NT2/D1 (cell line): ENCODE measurements around the gene KRT71.

Source experiments
- SUZ12 ChIP-seq: IDR thresholded peaks from 2 replicates; pipeline ENCODE4 v1.6.1; 2011; ENCODE audit not compliant: insufficient read length, insufficient read depth; ENCODE audit errors: extremely low read depth
- YY1 ChIP-seq: IDR thresholded peaks from 2 replicates; pipeline ENCODE4 v1.6.1; 2011; ENCODE audit not compliant: insufficient read length, insufficient read depth

DNA sequence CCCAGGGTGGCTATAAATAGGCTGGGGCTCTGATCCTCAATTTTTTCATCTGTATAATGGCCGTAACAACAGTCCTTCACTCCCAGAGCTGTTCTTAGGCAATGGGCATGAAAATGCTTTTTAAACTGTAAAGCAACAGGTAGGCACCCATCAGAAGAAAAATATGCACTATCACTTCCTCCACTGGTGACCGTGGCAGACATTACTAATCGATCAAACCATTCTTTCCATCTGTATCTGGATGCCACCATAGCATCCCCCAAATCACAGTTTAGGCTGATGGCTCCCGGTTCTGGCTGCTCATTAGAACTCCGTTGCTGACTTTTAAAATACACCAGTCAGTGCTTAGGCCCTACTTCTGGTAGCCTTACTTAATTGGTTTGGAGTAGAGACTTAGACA, 11.2 kb downstream of the KRT71 start:
- no peak for TF ChIP-seq YY1
- TF ChIP-seq SUZ12 = no peak
